Measurements from ENCODE around the gene SRSF2. TPM values are rescaled to one million over a fixed set of nuclear protein-coding genes. Genes with fewer than 3 reads are reported as not detected.

SRSF2 gene
- total RNA-seq, 4 donors from 2014 or later = 127 to 753 (median 167) TPM

- Histone ChIP-seq H3K4me3 (no peak overlapping the region), H3K36me3 (no peaks in the 10 kb centered on the region), H3K9me3 (no peaks in the 10 kb centered on the region), H3K4me1 (no peaks in the 10 kb centered on the region), H3K27ac (no peak overlapping the region), H3K27me3 (no peaks in the 10 kb centered on the region)
- no peak for TF ChIP-seq POLR2A (IDR thresholded peaks at IDR 0.05)
- TF ChIP-seq CTCF (IDR thresholded peaks at IDR 0.05) = no peak
- DNase-seq = peak in 1 of 2 donors; percentile 15
- intact Hi-C loops (cut with DNase I; ENCODE audit: low total_unique reads) = no loop called here
These were observed 35.9 kb upstream of the SRSF2 start for GRCh38 chr17:76772842-76773525.

GRCh38 chr17:76758570-76758969, 21.4 kb upstream of the SRSF2 start:
- TF ChIP-seq POLR2A (IDR thresholded peaks at IDR 0.05) = no peak
- TF ChIP-seq CTCF (IDR thresholded peaks at IDR 0.05) = no peak
- intact Hi-C loops (cut with DNase I; ENCODE audit: low total_unique reads) = no loop called here
- no peak for DNase-seq
- no peaks in the 10 kb centered on the region for H3K4me1 ChIP-seq
- no peak overlapping the region for H3K27ac ChIP-seq
- no peaks in the 10 kb centered on the region for H3K9me3 ChIP-seq
- no peaks in the 10 kb centered on the region for H3K36me3 ChIP-seq
- H3K27me3 ChIP-seq = no peaks in the 10 kb centered on the region
- H3K4me3 ChIP-seq = no peak overlapping the region

GRCh38 chr17:76757256-76757655, 20.1 kb upstream of the SRSF2 start:
- no peaks in the 10 kb centered on the region for H3K4me1 ChIP-seq
- DNase-seq = no peak
- H3K27me3 ChIP-seq = no peaks in the 10 kb centered on the region
- no peak overlapping the region for H3K4me3 ChIP-seq
- intact Hi-C loops (cut with DNase I; ENCODE audit: low total_unique reads) = no loop called here
- H3K27ac ChIP-seq = no peak overlapping the region
- TF ChIP-seq CTCF (IDR thresholded peaks at IDR 0.05) (no peak), POLR2A (IDR thresholded peaks at IDR 0.05) (no peak)
- H3K9me3 ChIP-seq = no peaks in the 10 kb centered on the region
- no peaks in the 10 kb centered on the region for H3K36me3 ChIP-seq

- intact Hi-C loops (cut with DNase I; ENCODE audit: low total_unique reads) = no loop called here
- no peak overlapping the region for H3K27ac ChIP-seq
- TF ChIP-seq CTCF (IDR thresholded peaks at IDR 0.05) (no peak), POLR2A (IDR thresholded peaks at IDR 0.05) (no peak)
- no peak for DNase-seq
- no peaks in the 10 kb centered on the region for H3K9me3 ChIP-seq
- no peak overlapping the region for H3K4me3 ChIP-seq
- no peaks in the 10 kb centered on the region for H3K4me1 ChIP-seq
- H3K36me3 ChIP-seq = no peaks in the 10 kb centered on the region
- H3K27me3 ChIP-seq = no peaks in the 10 kb centered on the region
These were observed 18.2 kb upstream of the SRSF2 start for GRCh38 chr17:76755285-76755684.

GRCh38 chr17:76753061-76753961, 16.2 kb upstream of the SRSF2 start:
- no peaks in the 10 kb centered on the region for H3K9me3 ChIP-seq
- no peaks in the 10 kb centered on the region for H3K4me1 ChIP-seq
- H3K36me3 ChIP-seq = no peaks in the 10 kb centered on the region
- H3K27ac ChIP-seq = no peak overlapping the region
- DNase-seq = no peak
- TF ChIP-seq CTCF (IDR thresholded peaks at IDR 0.05) = no peak
- no peak for TF ChIP-seq POLR2A (IDR thresholded peaks at IDR 0.05)
- intact Hi-C loops (cut with DNase I; ENCODE audit: low total_unique reads) = no loop called here
- H3K4me3 ChIP-seq = no peak overlapping the region
- H3K27me3 ChIP-seq = no peaks in the 10 kb centered on the region

All from uterus (tissue), 4 donors.